Medulla oblongata (tissue), 1 donor: ENCODE data around the gene TPGS1.

Experiments
- DNase-seq: peaks from one replicate; pipeline ENCODE4 v3.0.0-alpha.2; 2015; ENCODE audit errors: extremely low spot score

TPGS1 gene

DNA sequence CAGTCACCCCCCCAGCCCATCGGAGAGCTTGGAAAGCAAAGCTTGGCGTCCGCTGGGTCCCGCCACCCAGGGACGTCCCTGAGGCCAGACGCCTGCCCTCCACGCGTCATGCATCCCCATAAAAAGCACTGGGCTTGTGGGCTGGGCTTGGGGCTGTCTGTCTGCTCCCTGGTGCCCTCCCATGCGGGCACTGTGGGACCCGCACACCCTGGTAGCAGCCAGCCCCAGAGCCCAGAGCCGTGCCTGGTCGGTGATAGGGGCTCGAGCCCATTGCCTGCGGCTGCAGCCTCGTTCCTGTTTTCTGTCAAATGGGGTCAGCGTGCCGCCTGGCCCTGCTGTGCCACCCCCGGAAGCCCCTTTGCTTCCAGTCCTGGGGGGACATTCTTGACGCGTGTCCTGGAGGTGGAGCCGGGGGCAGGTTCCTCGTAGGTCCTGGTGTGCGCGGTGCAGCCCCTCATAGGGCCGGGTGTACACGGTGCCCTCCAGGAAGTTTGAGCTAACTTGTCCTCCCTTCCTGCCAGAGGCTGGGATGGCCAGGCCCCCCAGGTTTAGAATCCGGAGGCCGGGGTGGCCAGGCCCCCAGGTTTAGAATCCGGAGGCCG, 32.2 kb downstream of the TPGS1 start:
- DNase-seq: no peak

- no peak for DNase-seq
These were observed 33.8 kb downstream of the TPGS1 start for GRCh38 chr19:540867-541637.

DNA sequence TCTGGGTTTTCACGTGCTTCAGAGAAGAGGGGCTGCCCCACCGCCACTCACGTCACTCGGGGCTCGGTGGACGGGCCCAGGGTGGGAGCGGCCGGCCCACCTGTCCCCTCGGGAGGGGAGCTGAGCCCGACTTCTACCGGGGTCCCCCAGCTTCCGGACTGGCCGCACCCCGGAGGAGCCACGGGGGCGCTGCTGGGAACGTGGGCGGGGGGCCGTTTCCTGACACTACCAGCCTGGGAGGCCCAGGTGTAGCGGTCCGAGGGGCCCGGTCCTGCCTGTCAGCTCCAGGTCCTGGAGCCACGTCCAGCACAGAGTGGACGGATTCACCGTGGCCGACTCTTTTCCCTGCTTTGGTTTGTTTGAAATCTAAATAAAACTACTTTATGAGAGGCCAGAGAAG, 34.4 kb downstream of the TPGS1 start:
- DNase-seq: no peak

DNA sequence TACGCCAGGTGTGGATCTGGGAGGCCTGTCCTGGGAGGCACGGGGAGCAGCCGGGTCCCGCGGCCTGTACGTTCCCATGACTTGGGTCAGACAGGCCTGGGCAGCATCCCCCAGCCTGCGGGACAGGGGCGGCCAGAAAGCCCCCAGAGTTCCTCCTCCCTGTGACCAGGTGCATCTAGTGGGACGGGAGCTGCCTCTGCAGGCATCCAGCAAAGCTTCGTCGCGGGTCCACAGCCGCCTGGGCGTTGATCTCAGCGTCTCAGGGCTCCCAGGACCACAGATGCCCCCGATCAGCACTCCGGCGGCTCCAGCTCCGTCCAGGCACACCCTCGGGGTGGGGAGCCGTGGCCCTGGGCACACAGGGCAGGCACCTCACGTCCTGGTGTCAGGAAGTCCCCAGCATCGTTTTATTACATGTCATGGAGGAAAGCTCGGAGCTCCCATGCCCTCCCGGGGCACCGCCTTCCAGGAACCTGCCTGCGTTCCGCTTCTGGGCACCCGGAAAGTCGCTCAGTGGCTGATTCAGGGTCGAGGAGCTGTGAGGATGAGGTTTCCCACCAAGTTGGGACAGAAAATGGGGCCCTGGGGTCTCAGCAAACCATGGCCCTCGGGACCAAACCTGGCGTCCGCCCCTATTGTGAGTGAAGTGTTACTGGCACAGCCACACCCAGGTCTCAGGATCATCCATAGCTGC, 35.0 kb downstream of the TPGS1 start:
- no peak for DNase-seq

- no peak for DNase-seq
These were observed 36.8 kb downstream of the TPGS1 start, which contains the start of gene GZMM for GRCh38 chr19:543910-544608. TSS of gene GZMM (plus strand) at chr19:544053. CDS start at chr19:544072, 19 bp downstream.

- no peak for DNase-seq
These were observed 39.8 kb downstream of the TPGS1 start for GRCh38 chr19:547117-547516.

GRCh38 chr19:547836-548720, 40.8 kb downstream of the TPGS1 start:
- DNase-seq: no peak

GRCh38 chr19:548886-549830, 41.9 kb downstream of the TPGS1 start:
- DNase-seq: no peak

- DNase-seq: no peak
These were observed 47.5 kb downstream of the TPGS1 start for GRCh38 chr19:554817-555216.

DNA sequence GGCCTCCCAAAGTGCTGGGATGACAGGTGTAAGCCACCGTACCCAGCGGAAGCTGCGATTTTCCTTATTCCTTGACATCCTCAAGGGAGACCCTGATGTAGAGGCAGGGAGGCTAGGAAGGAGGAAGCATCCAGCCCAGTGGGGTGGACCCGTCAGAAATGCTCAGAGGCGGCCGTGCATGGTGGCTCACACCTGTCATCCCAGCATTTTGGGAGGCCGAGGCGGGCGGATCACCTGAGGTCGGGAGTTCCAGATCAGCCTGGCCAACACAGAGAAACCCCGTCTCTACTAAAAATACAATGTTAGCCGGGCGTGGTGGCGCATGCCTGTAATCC, 48.1 kb downstream of the TPGS1 start:
- no peak for DNase-seq

DNA sequence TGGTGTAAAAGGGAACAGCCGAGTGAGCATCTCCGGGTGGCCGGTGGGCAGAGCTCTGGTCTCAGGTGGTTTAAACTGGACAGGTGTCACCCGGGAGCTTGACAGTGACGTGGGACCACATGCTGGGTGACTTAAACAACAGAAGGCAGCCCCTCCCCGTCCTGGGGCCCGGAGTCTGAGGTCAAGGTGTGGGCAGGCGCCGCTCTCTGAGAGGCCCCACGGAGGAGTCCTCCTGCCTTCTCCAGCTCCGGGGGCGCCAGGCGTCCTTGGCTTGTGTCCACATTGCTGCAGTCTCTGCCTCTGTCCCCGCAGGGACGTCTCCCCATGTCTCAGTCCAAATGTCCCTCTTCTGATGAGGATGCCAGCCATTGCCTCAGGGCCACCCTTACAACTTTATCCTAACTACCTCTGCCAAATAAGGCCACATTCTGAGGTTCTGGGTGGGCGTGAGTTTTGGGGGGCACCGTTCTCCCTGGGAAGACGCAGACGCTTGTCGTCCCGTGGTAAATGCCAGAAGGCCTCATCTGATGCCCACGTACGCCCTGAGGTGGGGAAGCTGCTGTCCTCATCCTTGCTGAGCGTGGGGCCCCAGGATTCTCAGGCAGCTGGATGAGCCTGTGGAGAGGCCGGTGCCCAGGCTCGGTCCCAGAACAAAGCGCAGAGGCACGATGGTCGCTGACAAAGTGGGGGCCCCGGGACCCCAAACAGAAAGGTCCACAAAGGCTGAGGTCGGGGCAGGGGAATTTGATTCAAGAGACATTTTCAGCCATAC, 49.5 kb downstream of the TPGS1 start:
- DNase-seq: no peak

DNA sequence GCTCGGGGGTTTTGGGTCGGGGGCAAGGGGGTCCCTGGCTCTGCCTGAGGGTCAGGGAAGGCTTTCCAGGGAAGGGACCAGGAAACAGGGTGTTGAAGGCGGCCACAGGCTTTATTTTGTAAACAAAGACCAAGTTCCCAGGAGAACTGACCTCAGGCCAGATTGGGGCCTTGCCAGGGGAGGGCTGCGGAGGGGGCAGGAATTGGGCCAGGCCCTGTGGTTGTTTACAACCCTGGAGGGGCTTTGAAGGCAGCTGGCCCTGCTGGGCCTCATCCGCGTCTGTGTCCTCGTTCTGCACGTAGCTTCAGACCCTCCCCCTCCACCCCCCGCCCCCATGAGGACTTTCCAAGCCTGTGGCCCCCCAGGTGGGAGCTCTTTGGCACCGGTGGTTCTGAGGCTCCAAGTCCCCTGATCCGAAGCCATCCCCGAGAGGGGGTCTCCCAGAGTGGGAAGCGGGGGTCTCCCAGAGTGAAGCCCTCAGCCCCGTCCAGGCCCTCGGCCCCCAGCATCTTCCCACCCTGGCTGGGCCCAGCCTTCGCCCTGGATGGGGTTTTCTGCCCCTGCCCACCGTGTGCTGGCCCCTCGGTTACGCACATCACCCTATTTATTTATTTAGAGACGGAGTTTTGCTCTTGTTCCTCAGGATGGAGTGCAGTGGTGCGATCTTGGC, 51.6 kb downstream of the TPGS1 start:
- DNase-seq: no peak

DNA sequence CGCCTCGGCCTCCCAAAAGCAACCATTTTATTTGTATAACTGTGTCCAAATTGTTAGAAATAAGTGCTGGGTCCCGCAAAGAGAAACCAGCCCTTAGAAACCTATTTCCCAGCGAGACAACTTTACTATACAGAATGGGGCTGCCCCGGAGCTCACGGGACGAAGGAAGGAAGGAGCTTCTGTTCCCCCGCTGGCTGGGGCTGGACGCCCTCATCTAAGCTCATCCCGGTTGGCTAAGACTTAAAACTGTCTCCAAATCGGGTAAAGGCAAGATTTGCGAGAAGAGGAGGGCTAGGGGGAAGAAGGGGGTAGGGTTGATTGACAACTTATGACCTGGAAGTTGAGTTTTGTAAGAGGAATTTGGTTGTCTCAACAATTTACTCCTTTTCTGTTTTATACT, 52.8 kb downstream of the TPGS1 start:
- no peak for DNase-seq

GRCh38 chr19:566403-566802, 59.1 kb downstream of the TPGS1 start:
- DNase-seq: no peak

GRCh38 chr19:566844-567243, 59.5 kb downstream of the TPGS1 start:
- DNase-seq: no peak

GRCh38 chr19:567296-567900, 60.1 kb downstream of the TPGS1 start:
- no peak for DNase-seq
